NCI-H69 (cell line): ENCODE measurements around the gene FNDC3B.

Experiments
- DNase-seq: peaks from one replicate; lab custom pipeline; 2025; lab: John Stamatoyannopoulos, UW

FNDC3B gene

GRCh38 chr3:172073262-172073915 is 34.0 kb downstream of the FNDC3B start:
- DNase-seq, result no peak

GRCh38 chr3:172074032-172074431 is 34.7 kb downstream of the FNDC3B start:
- DNase-seq, result no peak

DNA sequence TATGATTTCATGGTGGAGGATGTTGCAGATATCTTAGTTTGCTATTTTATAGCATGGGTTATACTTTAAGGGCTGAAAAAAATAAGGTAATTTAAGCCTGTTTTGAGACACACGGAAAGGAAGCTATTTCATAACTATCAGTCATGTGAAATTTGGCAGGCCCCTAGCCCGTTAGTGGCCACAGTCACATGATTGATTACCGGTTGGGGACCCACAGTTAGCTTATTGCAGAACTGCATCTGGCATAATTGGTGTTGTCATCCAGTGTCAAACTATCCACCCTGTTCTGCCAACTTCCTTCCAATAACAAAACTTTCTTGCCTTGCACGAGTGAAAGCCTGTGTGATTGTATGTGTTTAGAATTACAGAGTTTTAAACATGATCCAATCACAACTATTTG is 35.2 kb downstream of the FNDC3B start:
- peak; percentile 29 for DNase-seq

GRCh38 chr3:172076212-172076611 is 36.8 kb downstream of the FNDC3B start:
- peak; percentile 70 for DNase-seq

- peak; percentile 82 for DNase-seq
Observed at GRCh38 chr3:172077197-172077757, 37.9 kb downstream of the FNDC3B start.

DNA sequence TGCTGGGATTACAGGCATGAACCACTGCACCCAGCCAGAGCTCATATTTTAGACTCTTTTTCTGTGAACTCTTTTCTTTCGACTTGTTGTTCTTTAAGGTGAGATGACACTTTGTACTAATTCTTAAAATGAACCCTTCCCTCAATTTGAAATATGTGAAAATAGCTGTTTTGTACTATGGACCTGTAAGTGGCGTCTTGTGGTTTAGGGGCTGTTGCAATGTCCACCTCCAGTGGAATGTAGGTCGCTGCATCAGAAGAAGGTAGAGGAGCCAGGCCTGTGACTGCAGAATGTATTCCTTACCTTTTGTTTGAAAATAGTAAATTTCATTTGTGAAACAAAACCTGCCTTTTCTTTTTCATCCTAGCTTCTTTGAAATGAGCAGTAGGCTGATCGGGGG is 38.9 kb downstream of the FNDC3B start:
- DNase-seq, result no peak

GRCh38 chr3:172078721-172079120 is 39.3 kb downstream of the FNDC3B start:
- DNase-seq, result no peak

DNA sequence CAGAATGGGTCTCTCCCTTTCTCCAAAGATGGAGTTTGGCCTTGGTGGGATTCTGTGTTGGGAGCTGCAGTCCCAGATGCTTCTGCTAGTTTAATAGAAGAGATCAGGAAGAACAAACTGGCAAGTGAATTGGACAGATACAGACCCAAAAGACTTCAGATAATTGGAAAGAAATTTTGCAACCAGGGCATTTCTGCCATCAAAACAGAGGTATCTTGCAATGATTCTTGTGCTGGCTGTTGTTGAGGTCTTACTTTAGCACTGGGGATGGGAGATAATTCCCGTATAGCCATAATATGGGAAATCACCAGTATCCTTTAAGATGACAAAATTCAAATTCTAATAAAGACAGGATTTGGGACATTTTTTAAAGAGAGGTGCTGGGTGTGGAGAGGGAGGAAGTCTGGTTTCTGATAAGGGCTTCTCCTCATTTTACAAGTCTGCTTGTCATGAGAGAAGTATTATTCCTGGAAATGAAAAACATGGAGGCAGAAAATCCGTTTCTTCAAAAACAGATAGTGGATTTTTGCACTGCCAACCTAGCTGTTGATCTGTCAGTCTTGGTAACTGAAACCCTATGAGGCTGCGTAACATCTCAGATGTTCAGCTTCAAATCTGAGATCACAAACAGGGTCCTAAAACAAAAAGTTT is 40.1 kb downstream of the FNDC3B start:
- no peak for DNase-seq

- no peak for DNase-seq
Observed at GRCh38 chr3:172080503-172080902, 41.1 kb downstream of the FNDC3B start.

- no peak for DNase-seq
Observed at GRCh38 chr3:172082269-172082668, 42.9 kb downstream of the FNDC3B start.

GRCh38 chr3:172082820-172083513 is 43.6 kb downstream of the FNDC3B start:
- no peak for DNase-seq

DNA sequence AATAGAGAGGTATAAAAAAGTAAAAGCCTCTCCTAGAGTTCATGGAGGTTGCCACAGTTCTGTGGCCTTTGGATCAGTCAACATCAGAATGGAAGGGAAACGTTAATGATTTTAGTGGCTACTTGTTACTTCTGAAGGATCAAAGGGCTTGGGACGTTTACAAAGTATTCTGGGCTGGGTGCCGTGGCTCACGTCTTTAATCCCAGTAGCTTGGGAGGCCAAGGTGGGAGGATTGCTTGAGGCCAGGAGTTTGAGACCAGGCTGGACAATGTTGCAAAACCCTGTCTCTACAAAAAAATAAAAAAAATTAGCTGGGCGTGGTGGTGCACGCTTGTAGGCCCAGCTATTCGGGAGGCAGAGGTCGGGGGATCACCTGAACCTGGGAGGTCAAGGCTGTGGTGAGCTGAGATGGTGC is 44.6 kb downstream of the FNDC3B start:
- no peak for DNase-seq

GRCh38 chr3:172084871-172085556 is 45.6 kb downstream of the FNDC3B start:
- DNase-seq, result no peak

GRCh38 chr3:172085557-172085895 is 46.1 kb downstream of the FNDC3B start:
- no peak for DNase-seq

DNA sequence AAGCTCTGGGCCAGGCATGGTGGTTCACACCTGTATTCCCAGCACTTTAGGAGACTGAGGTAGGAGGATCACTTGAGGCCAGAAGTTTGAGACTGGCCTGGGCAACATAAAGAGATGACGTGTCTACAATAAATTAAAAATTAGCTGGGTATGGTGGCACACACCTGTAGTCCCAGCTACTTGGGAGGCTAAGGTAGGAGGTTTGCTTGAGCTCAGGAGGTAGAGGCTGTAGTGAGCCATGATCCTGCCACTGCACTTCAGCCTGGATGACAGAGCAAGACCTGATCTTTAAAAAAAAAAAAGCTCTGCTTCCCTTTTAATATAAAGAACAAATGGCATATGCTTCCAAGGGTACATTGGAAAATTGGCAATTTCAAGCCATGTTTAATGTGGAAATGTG is 46.7 kb downstream of the FNDC3B start:
- no peak for DNase-seq

GRCh38 chr3:172087198-172087597 is 47.8 kb downstream of the FNDC3B start:
- no peak for DNase-seq

GRCh38 chr3:172087602-172088580 is 48.5 kb downstream of the FNDC3B start:
- peak; percentile 13 for DNase-seq

DNA sequence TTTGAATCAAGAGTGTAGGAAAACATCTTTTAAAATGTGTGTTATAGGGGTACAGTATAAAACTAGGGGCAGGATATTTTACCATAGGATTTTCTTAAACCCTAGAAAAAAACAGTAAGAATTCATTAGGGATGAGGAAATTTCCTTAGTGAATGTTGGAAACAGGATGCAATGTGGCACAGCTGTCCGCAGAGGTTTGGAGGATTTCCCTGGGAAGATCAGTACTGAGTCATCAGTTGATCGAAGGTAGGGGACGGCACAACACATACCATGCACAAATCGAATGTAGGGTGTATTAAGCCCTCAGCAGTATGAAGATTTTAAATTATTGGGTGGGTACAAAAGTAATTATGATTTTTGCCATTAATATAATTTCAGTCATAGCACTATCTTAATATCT is 49.9 kb downstream of the FNDC3B start:
- DNase-seq, result no peak

DNA sequence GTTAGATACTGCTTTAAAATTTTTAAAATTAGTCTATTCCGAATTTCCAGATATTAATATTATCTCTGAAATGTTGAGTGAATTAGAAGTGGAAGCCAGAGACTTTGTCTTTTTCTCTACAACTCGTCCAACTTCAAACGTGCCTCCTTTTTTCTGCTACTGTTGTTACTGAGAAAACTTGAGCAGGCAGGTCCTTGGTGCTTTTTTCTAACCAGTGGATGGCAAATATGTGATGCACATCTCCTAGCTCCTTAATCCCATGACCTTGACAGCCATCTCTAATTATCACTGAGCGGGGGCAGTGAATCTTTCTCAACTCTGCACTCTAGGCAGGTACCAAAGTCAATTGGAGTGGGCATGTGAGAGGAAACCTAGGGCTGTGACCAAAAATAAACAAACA is 50.7 kb downstream of the FNDC3B start:
- DNase-seq, result no peak

DNA sequence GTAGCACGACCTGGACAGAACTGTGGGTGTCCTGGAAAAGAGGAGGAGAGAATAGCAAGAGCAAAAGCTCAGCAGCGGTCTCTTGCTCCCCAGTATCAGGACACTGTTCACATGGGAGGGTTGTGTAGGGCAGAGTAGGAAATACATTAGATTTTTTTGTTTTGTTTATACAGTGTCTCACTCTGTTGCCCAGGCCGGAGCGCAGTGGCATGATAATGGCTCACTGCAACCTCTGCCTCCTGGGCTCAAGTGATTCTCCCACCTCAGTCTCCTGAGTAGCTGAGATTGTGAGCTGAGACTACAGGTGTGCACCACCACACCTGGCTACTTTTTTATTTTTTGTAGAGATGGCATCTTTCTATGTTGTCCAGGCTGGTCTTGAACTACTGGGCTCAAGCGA is 53.3 kb downstream of the FNDC3B start:
- DNase-seq, result no peak
